Choroid plexus epithelial cell (primary cell): ENCODE measurements around the gene TMEM126B.
A peak's percentile ranks its signal among the peaks of the same experiment; 100 is the strongest.
"Not testable (repeated sequence)": the region's sequence is repeated elsewhere in the genome, so short reads cannot be mapped to it uniquely, and the experiment has no call there.

Experiments used
- DNase-seq: peaks from one replicate; pipeline ENCODE4 v3.0.0-alpha.2; 2010; ENCODE audit warnings: low read depth
- H3K4me3 ChIP-seq: 2 replicates; pipeline ENCODE4 v1.5.1; 2011; ENCODE audit warnings: low read depth, mild to moderate bottlenecking, control low read depth, low read length, moderate library complexity
- CTCF ChIP-seq: conservative IDR thresholded peaks from 2 replicates; pipeline ENCODE4 v1.5.1; 2011; ENCODE audit warnings: low read depth, mild to moderate bottlenecking, control low read depth, inconsistent platforms, low read length, moderate library complexity

Gene TMEM126B

GRCh38 chr11:85663753-85664614 is 35.6 kb downstream of the TMEM126B start:
- DNase-seq, result peak; percentile 47
- peak; percentile 42 for TF ChIP-seq CTCF

GRCh38 chr11:85664615-85665481 is 36.5 kb downstream of the TMEM126B start, which contains the start of gene CREBZF:
Gene CREBZF (minus strand): TSS chr11:85665129. CDS start chr11:85664875, 254 bp downstream.
- H3K4me3 ChIP-seq, result peak within 1 kb of the TSS; percentile 85
- peak; percentile 1 for TF ChIP-seq CTCF
- DNase-seq, result peak; percentile 97

More at GRCh38 chr11:85663753-85664614, 35.6 kb downstream of the TMEM126B start:
- H3K4me3 ChIP-seq, result peak overlapping the region; percentile 85

- no peak overlapping the region for H3K4me3 ChIP-seq
- no peak for DNase-seq
- no peak for TF ChIP-seq CTCF
Observed at GRCh38 chr11:85665733-85666132, 37.3 kb downstream of the TMEM126B start.

- TF ChIP-seq CTCF, result no peak
- no peak for DNase-seq
- H3K4me3 ChIP-seq, result no peak overlapping the region
Observed at GRCh38 chr11:85666687-85667086, 38.3 kb downstream of the TMEM126B start.

GRCh38 chr11:85668157-85668556 is 39.8 kb downstream of the TMEM126B start:
- H3K4me3 ChIP-seq, result no peak overlapping the region
- TF ChIP-seq CTCF, result no peak
- DNase-seq, result no peak

GRCh38 chr11:85670949-85671663 is 42.7 kb downstream of the TMEM126B start:
- not testable (repeated sequence) for DNase-seq, H3K4me3 ChIP-seq
